SK-N-MC (cell line): ENCODE measurements around the gene XRCC6.

Experiments
- EZH2 ChIP-seq: fragments of 200-600 bp; sonication (generic); IDR thresholded peaks from one replicate; pipeline ENCODE4 v1.6.1; 2017; ENCODE audit warnings: antibody characterized with exemption
- FOXP2 ChIP-seq: optimal IDR thresholded peaks from 2 replicates; pipeline ENCODE3; 2011; ENCODE audit warnings: mild to moderate bottlenecking, moderate library complexity; ENCODE audit not compliant: insufficient read depth; ENCODE audit errors: extremely low read length, control extremely low read depth
- POLR2AphosphoS5 ChIP-seq: IDR thresholded peaks from 2 replicates; pipeline ENCODE4 v1.6.1; 2012; ENCODE audit warnings: mild to moderate bottlenecking, low read depth, low read length, borderline replicate concordance

DNA sequence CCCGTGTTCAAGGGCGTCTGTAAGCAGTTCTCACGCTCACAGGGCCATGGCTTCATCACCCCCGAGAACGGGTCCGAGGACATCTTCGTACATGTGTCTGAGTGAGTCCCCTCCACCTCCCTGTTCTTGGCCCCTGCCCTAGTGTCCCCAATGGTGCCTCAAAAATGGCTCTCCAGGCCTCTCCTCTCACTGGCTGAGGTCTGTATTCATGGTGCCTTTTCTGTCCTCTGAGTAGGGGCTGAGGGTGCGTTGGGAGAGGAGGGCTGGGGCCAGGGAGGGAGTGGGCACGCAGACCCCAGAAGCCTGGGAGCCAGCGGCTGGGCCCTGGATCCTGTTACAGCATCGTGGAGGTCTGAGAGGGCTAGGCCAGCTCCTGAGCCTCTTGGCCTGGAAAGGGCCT lies 47.4 kb upstream of the XRCC6 start:
- TF ChIP-seq POLR2AphosphoS5, result no peak
- no peak for TF ChIP-seq EZH2
- TF ChIP-seq FOXP2, result no peak
